ENCODE measurements around the gene GUCY2C.

Gene GUCY2C

GRCh38 chr12:14621826-14622225 lies 74.6 kb downstream of the GUCY2C start:
- TF ChIP-seq YY1 (IDR thresholded peaks at IDR 0.05; ENCODE audit: insufficient read depth, insufficient read length): no peak
- no peak for TF ChIP-seq SUZ12 (IDR thresholded peaks at IDR 0.05; ENCODE audit: extremely low read depth, insufficient read depth, insufficient read length)
- TF ChIP-seq ZNF274 (IDR thresholded peaks at IDR 0.05; ENCODE audit: low read depth, low read length): no peak
- H3K4me1 ChIP-seq (ENCODE audit: insufficient read depth, insufficient read length): no peaks in the 10 kb centered on the region
- H3K9me3 ChIP-seq (ENCODE audit: insufficient read depth, low read length): no peaks in the 10 kb centered on the region
- H3K36me3 ChIP-seq (ENCODE audit: insufficient read depth, insufficient read length, low read length): no peaks in the 10 kb centered on the region
- no peak overlapping the region for H3K4me3 ChIP-seq (ENCODE audit: insufficient read length, low read depth)
- DNase-seq (ENCODE audit: low read depth, low spot score): no peak
- no peaks in the 10 kb centered on the region for H3K27me3 ChIP-seq (ENCODE audit: insufficient read depth, insufficient read length)
- no peak overlapping the region for H3K9ac ChIP-seq (ENCODE audit: insufficient read length, low read depth)

- no peak overlapping the region for H3K4me3 ChIP-seq (ENCODE audit: insufficient read length, low read depth)
- H3K27me3 ChIP-seq (ENCODE audit: insufficient read depth, insufficient read length): no peaks in the 10 kb centered on the region
- H3K36me3 ChIP-seq (ENCODE audit: insufficient read depth, insufficient read length, low read length): no peaks in the 10 kb centered on the region
- H3K9me3 ChIP-seq (ENCODE audit: insufficient read depth, low read length): no peaks in the 10 kb centered on the region
- no peak for DNase-seq (ENCODE audit: low read depth, low spot score)
- TF ChIP-seq SUZ12 (IDR thresholded peaks at IDR 0.05; ENCODE audit: extremely low read depth, insufficient read depth, insufficient read length) (no peak), YY1 (IDR thresholded peaks at IDR 0.05; ENCODE audit: insufficient read depth, insufficient read length) (no peak), ZNF274 (IDR thresholded peaks at IDR 0.05; ENCODE audit: low read depth, low read length) (no peak)
- H3K4me1 ChIP-seq (ENCODE audit: insufficient read depth, insufficient read length): no peaks in the 10 kb centered on the region
- no peak overlapping the region for H3K9ac ChIP-seq (ENCODE audit: insufficient read length, low read depth)
Measured at GRCh38 chr12:14619741-14620501, 76.5 kb downstream of the GUCY2C start.

GRCh38 chr12:14618983-14619382 lies 77.4 kb downstream of the GUCY2C start:
- Histone ChIP-seq H3K4me3 (ENCODE audit: insufficient read length, low read depth) (no peak overlapping the region), H3K36me3 (ENCODE audit: insufficient read depth, insufficient read length, low read length) (no peaks in the 10 kb centered on the region), H3K27me3 (ENCODE audit: insufficient read depth, insufficient read length) (no peaks in the 10 kb centered on the region), H3K4me1 (ENCODE audit: insufficient read depth, insufficient read length) (no peaks in the 10 kb centered on the region), H3K9ac (ENCODE audit: insufficient read length, low read depth) (no peak overlapping the region), H3K9me3 (ENCODE audit: insufficient read depth, low read length) (no peaks in the 10 kb centered on the region)
- TF ChIP-seq YY1 (IDR thresholded peaks at IDR 0.05; ENCODE audit: insufficient read depth, insufficient read length): no peak
- no peak for TF ChIP-seq ZNF274 (IDR thresholded peaks at IDR 0.05; ENCODE audit: low read depth, low read length)
- TF ChIP-seq SUZ12 (IDR thresholded peaks at IDR 0.05; ENCODE audit: extremely low read depth, insufficient read depth, insufficient read length): no peak
- DNase-seq (ENCODE audit: low read depth, low spot score): peak; percentile 42

GRCh38 chr12:14614704-14615121 lies 81.7 kb downstream of the GUCY2C start:
- Histone ChIP-seq H3K9ac (ENCODE audit: insufficient read length, low read depth) (no peak overlapping the region), H3K4me3 (ENCODE audit: insufficient read length, low read depth) (no peak overlapping the region), H3K27me3 (ENCODE audit: insufficient read depth, insufficient read length) (no peaks in the 10 kb centered on the region), H3K9me3 (ENCODE audit: insufficient read depth, low read length) (peaks cover 19% of the 10 kb centered on the region), H3K36me3 (ENCODE audit: insufficient read depth, insufficient read length, low read length) (no peaks in the 10 kb centered on the region), H3K4me1 (ENCODE audit: insufficient read depth, insufficient read length) (no peaks in the 10 kb centered on the region)
- TF ChIP-seq YY1 (IDR thresholded peaks at IDR 0.05; ENCODE audit: insufficient read depth, insufficient read length): no peak
- no peak for TF ChIP-seq ZNF274 (IDR thresholded peaks at IDR 0.05; ENCODE audit: low read depth, low read length)
- no peak for TF ChIP-seq SUZ12 (IDR thresholded peaks at IDR 0.05; ENCODE audit: extremely low read depth, insufficient read depth, insufficient read length)
- DNase-seq (ENCODE audit: low read depth, low spot score): no peak

GRCh38 chr12:14613718-14614117 lies 82.7 kb downstream of the GUCY2C start:
- DNase-seq (ENCODE audit: low read depth, low spot score): no peak
- Histone ChIP-seq H3K36me3 (ENCODE audit: insufficient read depth, insufficient read length, low read length) (no peaks in the 10 kb centered on the region), H3K4me3 (ENCODE audit: insufficient read length, low read depth) (no peak overlapping the region), H3K9me3 (ENCODE audit: insufficient read depth, low read length) (peaks cover 19% of the 10 kb centered on the region), H3K4me1 (ENCODE audit: insufficient read depth, insufficient read length) (no peaks in the 10 kb centered on the region), H3K27me3 (ENCODE audit: insufficient read depth, insufficient read length) (no peaks in the 10 kb centered on the region), H3K9ac (ENCODE audit: insufficient read length, low read depth) (no peak overlapping the region)
- no peak for TF ChIP-seq ZNF274 (IDR thresholded peaks at IDR 0.05; ENCODE audit: low read depth, low read length)
- no peak for TF ChIP-seq SUZ12 (IDR thresholded peaks at IDR 0.05; ENCODE audit: extremely low read depth, insufficient read depth, insufficient read length)
- TF ChIP-seq YY1 (IDR thresholded peaks at IDR 0.05; ENCODE audit: insufficient read depth, insufficient read length): no peak

- no peak overlapping the region for H3K9ac ChIP-seq (ENCODE audit: insufficient read length, low read depth)
- no peak for DNase-seq (ENCODE audit: low read depth, low spot score)
- no peak overlapping the region for H3K4me3 ChIP-seq (ENCODE audit: insufficient read length, low read depth)
Measured at GRCh38 chr12:14612898-14613445, 83.4 kb downstream of the GUCY2C start.

GRCh38 chr12:14612250-14612649 lies 84.1 kb downstream of the GUCY2C start:
- Histone ChIP-seq H3K4me3 (ENCODE audit: insufficient read length, low read depth) (no peak overlapping the region), H3K27me3 (ENCODE audit: insufficient read depth, insufficient read length) (no peaks in the 10 kb centered on the region), H3K9me3 (ENCODE audit: insufficient read depth, low read length) (peaks cover 26% of the 10 kb centered on the region), H3K9ac (ENCODE audit: insufficient read length, low read depth) (no peak overlapping the region), H3K36me3 (ENCODE audit: insufficient read depth, insufficient read length, low read length) (no peaks in the 10 kb centered on the region), H3K4me1 (ENCODE audit: insufficient read depth, insufficient read length) (no peaks in the 10 kb centered on the region)
- no peak for TF ChIP-seq YY1 (IDR thresholded peaks at IDR 0.05; ENCODE audit: insufficient read depth, insufficient read length)
- TF ChIP-seq ZNF274 (IDR thresholded peaks at IDR 0.05; ENCODE audit: low read depth, low read length): no peak
- TF ChIP-seq SUZ12 (IDR thresholded peaks at IDR 0.05; ENCODE audit: extremely low read depth, insufficient read depth, insufficient read length): no peak
- no peak for DNase-seq (ENCODE audit: low read depth, low spot score)

More at GRCh38 chr12:14612898-14613445, 83.4 kb downstream of the GUCY2C start:
- Histone ChIP-seq H3K27me3 (ENCODE audit: insufficient read depth, insufficient read length) (no peaks in the 10 kb centered on the region), H3K9me3 (ENCODE audit: insufficient read depth, low read length) (peaks cover 20% of the 10 kb centered on the region), H3K4me1 (ENCODE audit: insufficient read depth, insufficient read length) (no peaks in the 10 kb centered on the region), H3K36me3 (ENCODE audit: insufficient read depth, insufficient read length, low read length) (no peaks in the 10 kb centered on the region)
- TF ChIP-seq YY1 (IDR thresholded peaks at IDR 0.05; ENCODE audit: insufficient read depth, insufficient read length) (no peak), ZNF274 (IDR thresholded peaks at IDR 0.05; ENCODE audit: low read depth, low read length) (no peak), SUZ12 (IDR thresholded peaks at IDR 0.05; ENCODE audit: extremely low read depth, insufficient read depth, insufficient read length) (no peak)
